IPS-18c (cell line): ENCODE measurements around the gene NLRP10.

Experiments used
- H3K4me3 ChIP-seq: 2 replicates; pipeline ENCODE4 v1.7.0; 2013; ENCODE audit warnings: low read depth, mild to moderate bottlenecking, low read length, moderate library complexity; ENCODE audit not compliant: insufficient read depth
- H3K9me3 ChIP-seq: one replicate; pipeline ENCODE4 v1.6.1; 2013; ENCODE audit warnings: mild to moderate bottlenecking, low read length, moderate library complexity; ENCODE audit not compliant: control insufficient read depth, insufficient read depth

NLRP10 gene

DNA sequence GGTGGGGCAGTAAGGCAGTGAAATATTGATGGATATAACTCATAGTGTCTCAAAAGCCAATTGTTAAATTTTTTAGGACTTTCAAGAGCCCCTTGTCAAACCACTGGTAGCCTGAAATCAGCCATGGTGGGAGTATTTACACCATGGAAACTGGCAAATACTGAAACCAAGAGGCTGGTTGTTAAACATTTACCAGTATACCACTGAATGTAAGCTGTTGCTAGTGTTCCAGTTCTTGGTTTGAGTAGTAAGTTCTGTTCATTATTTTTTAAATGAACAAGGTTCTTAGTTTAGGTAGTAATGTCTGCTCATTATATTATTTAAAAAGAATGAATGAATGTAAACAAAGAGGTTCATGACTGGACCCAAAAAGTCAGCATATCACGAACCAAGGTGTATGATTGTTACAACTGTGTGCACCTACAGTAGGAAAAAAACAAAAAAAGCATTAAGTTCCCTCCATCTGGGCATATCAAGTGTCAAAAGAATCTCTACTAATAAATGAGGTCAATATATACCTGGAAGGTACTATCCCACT is 17.4 kb upstream of the NLRP10 start:
- H3K9me3 ChIP-seq, result peaks cover 2% of the 10 kb centered on the region
- H3K4me3 ChIP-seq, result no peak overlapping the region

DNA sequence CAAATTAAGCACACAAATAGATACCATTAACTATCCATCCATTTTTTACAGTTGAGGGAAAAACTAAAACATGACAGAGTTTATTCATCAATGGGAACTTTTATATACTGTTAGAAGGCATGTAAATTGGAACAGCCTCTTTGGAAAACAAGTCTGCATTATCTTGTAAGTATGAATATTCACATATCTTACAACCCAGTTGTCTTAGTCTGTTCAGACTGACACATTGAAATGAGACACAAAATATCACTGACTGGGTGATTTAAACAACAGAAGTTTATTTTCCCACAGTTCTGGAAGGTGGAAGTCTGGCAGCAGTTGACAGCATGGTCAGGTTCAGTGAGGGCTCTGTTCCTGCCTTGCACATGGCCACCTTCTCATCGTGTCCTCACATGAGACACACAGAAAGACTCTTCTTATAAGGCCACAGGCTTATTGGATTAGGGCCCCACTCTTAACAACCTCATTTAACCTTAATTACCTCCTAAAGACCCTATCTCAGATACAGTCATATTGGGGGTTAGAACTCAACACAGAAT is 16.4 kb upstream of the NLRP10 start:
- peaks cover 2% of the 10 kb centered on the region for H3K9me3 ChIP-seq

DNA sequence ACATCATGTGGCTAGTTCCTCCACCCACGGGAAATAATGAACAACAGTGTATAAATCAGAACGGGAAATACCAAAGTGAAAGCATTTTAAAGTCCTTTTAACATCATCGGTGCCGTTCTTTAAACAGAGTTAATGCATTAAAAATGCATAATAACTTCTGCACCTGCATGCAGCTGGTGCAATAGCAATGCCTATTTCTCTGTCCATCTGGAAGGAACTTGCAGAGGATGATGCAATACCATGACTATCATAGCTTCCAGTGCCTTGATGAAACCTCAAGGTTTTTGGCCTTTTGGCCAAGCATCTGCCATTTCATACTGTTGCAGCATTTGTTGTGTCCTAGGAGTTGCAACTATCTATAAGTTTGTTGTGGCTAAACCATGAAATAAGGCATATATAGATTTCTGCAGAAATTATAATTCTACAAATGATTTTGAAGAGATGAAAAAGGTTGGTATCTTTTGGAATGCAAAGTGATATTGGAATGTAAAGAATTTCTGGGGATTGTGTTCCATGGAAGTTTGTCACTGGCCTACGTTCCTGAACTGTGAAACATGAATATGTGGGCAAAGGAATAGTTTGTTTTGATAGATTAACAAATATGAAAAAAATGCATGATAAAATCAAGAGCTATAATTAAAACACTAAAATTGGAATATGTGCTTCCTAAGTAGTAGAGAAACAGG is 12.1 kb upstream of the NLRP10 start:
- Histone ChIP-seq H3K9me3 (no peaks in the 10 kb centered on the region), H3K4me3 (no peak overlapping the region)

More for the DNA sequence above, 16.4 kb upstream of the NLRP10 start:
- H3K4me3 ChIP-seq, result no peak overlapping the region

DNA sequence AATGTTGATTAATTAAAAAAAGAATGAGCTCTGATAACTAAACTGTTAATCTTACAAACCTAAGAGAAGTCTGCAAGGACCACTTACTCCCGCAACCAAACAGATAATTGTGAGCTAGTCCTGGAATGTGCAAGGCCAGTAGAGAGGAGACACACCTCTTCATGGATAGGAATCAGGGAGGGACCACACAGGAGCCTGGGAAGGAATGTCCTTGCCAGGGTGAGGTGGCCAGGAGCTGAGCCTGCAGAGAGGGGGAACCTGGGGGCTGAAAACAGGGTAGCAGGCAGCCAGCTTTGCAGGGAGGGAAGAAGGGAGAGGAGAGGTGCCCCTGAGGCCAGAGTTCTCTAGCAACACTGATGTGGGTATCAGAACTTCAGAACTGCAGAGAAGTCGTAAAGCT is 9.4 kb upstream of the NLRP10 start:
- Histone ChIP-seq H3K9me3 (no peaks in the 10 kb centered on the region), H3K4me3 (no peak overlapping the region)

DNA sequence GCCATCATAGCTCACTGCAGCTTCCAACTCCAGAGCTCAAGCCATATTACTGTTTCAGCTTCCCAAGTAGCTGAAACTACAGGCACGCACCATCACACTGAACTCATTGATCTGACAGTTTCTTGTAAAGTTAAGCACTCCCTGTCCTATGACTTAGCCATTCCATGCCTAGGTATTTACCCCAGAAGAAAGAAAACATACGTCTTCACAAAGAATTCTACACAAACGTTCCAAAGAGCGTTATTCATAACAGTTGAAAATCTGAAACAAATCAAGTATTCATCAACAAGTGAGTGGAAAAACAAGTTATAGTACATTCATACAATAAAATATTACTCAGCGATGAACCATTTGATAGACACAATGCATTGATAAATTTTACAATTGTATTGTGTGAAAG is 7.8 kb upstream of the NLRP10 start:
- Histone ChIP-seq H3K4me3 (no peak overlapping the region), H3K9me3 (no peaks in the 10 kb centered on the region)

DNA sequence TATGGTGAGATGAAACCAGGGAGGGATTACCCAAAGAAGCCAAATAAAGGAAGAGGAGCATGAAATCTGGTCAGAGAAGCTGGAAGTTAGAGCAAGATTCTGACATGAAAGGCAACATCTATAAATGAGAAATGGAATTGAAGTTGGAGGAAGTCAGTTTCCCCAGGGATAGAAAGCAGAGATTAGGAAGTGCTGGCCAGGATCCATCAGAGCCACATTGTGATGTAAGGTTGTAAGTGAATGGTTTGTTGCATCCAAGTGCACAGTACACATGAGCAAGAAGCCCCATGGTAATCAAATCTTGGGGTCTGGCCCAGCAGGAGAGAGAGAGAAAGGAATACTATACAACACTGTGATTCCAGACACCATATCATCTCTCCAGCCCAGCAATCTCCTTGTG is 6.6 kb upstream of the NLRP10 start:
- Histone ChIP-seq H3K9me3 (no peaks in the 10 kb centered on the region), H3K4me3 (no peak overlapping the region)

DNA sequence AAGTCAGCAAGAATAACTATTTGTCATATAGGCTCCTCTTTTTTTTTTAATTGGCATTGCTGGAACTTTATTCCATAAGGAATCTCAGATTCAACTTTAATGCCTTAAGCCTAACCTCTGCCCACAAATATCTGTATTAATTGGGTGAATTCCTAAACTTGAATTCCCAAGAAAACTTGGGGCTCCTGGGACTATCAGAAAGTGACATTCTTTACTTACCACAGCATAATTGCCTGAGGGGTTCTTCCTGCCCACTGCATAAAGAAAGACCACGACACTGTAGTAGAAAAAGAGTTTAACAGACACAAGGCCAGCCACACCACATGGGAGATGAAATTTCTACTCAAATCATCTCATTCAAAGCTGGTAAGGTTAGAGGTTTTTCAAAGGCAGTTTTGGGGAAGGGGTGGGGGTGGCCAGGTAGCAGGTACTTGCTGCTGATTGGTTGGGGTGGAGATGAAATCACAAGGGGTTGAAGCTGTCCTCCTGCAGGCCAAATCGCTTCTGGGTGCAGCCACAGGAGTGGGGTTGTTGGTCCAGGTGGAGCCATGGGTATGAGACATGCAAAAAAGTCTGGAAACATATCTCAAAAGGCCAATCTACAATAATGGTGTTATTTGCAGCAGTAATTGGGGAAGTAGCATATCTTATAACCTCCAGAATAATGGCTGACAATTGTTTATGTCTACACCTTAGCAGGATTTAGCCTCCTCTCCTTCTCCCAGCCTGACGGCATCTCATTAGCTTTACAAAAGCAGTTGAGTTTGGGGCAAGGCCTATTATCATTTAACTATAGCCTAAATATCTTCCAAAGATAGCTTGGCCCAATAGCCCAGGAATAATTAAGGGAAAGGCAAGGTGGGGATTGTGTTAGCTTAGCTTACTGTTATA is 4.8 kb upstream of the NLRP10 start:
- Histone ChIP-seq H3K9me3 (no peaks in the 10 kb centered on the region), H3K4me3 (peak overlapping the region; percentile 24; the same call in 1 of the 2 replicates)

DNA sequence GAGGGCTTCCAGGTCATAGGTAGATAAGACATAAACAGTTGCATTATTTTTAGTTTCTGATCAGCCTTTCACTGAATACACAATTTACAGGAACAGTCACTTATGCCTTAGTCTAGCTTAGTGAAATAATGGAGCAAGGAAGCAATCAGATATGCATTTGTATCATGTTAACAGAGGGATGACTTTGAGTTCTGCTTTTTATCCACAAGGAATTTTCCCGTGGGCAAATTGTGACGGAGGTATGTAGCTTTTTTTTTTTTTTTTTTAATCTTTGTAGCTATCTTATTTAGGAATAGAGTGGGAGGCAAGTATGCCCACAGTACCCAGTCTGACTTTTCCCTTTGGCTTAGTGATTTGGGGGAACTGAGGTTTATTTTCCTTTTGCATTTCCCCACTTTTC is 3.4 kb upstream of the NLRP10 start:
- no peaks in the 10 kb centered on the region for H3K9me3 ChIP-seq
- no peak overlapping the region for H3K4me3 ChIP-seq

DNA sequence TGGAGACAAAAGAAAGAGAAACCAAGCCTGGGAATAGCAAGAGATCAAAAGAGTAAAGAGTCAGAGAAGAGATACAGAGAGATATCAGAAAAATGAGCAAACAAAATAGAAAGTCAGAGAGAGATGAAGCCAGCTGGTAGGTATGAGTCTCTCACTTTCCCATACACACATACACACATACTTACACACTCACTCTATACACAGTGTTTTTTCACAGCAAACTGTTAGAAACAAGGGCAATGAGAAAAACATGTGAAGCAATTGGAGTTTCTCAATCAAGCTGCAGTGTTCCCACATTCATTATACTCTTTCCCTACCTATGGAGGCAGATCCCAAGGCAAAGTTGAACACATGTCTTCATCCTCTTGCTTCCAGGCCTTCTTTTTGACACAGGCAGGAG is 2.6 kb upstream of the NLRP10 start:
- Histone ChIP-seq H3K9me3 (no peaks in the 10 kb centered on the region), H3K4me3 (no peak overlapping the region)

DNA sequence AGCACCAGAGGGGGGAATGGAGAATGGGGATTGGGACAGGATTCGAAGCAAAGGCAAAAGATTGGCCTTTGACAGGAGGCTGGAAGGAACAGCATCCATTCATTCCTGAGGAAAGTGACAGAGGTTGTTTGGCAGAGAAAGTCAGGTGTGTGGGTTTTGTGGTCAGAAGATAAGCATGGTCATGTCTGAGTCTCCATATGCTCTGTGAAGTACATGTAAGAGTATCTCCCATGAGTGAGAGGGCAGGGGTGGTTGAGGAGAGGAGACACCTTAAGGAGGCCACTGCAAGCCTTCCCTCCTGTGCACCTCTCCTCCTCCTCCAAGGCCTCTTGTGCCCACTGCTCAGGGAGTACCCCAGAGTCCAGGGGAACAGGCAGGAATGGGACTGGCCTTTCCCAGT is 1.9 kb upstream of the NLRP10 start:
- Histone ChIP-seq H3K9me3 (peaks cover 3% of the 10 kb centered on the region), H3K4me3 (no peak overlapping the region)

DNA sequence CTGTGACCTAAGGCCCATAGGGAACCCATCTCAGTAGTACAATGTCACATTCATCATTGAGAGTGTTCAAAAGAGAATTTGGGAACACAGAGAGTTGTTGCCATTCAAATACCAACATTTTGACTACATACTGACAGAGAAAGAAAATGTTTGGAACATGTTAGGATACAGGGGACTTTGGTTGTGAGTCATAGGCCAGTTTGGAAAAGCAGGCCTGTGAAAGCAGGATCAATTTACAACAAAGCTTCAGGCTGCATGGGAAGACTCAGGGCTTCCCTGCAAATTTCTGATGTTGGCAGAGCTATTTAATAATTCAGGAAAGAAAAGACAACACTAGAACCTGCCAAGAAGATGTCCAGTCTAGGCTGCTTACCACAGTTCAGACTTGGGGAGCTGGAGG is 374 bp downstream of the NLRP10 start:
- Histone ChIP-seq H3K9me3 (peaks cover 3% of the 10 kb centered on the region), H3K4me3 (no peak overlapping the region)

DNA sequence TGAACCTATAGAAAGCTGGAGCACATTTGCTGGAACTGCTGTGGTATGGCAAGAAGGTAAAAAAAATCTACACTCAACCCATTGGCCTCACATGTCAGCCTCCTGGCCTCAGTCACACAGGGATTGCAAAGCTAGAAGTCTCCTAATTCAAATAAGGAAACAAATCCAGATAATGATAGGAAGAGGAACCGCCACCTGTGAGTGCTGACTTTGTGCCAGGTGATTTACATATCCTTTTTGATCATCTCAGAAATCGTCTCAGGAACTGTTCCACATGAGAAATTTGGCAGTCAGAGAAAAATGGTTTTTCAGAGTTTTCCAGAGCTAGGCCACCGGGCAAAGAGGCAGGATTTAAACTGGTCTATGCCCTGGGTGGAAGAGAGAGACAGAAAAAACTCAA is 986 bp downstream of the NLRP10 start:
- Histone ChIP-seq H3K4me3 (no peak overlapping the region), H3K9me3 (peaks cover 3% of the 10 kb centered on the region)

DNA sequence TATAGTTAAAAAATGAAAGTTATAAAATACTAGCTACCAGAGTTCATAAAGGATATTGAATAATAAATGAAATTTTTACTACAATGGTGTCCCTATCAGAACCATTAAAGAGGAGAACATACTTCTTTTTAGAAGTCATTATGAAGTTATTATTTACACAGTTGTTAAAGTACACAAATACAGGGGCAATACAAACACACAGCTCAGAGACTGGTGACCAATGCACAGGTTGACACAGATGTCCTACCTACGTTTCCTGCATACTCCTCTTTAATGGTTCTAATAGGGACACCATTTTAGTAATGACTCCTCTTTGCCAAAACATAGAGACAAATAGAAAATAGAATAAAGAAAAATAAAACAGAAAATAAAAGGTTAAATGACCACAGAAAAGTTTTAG is 10.1 kb downstream of the NLRP10 start:
- no peak overlapping the region for H3K4me3 ChIP-seq
- no peaks in the 10 kb centered on the region for H3K9me3 ChIP-seq

DNA sequence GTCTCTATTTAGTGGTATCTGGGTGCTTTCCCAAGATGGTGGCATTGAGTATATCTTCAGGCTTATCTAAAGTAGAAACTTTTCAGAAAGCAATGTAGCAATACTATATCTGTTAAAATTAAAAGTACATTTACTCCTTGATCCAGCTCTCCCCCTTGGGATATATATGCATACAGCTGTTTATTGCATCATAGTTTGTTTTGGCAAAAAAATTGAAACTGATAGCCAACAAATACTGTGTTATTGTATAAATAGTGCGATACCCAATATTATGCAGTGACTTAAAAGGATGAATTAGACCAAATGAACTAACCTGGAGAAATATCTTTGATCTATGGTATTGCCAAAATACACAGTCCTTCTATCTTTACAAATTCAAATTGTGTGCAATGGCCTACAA is 15.3 kb downstream of the NLRP10 start:
- Histone ChIP-seq H3K4me3 (no peak overlapping the region), H3K9me3 (no peaks in the 10 kb centered on the region)

DNA sequence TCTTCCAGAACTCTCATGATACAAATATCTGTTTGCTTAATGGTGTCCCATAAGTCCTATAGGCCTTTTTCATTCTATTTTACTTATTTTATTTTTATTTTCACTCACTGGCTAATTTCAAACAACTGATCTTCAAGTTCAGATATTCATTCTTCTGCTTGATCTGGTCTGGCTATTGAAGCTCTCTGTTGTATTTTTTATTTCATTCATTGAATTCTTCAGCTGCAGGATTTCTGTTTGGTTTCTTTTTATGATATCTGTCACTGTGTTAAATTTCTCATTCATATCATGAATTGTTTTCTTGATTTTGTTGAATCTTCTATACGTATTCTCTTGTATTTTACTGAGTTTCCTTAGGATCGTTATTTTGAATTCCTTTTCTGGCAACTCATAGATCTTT is 21.1 kb downstream of the NLRP10 start:
- Histone ChIP-seq H3K9me3 (no peaks in the 10 kb centered on the region), H3K4me3 (no peak overlapping the region)

DNA sequence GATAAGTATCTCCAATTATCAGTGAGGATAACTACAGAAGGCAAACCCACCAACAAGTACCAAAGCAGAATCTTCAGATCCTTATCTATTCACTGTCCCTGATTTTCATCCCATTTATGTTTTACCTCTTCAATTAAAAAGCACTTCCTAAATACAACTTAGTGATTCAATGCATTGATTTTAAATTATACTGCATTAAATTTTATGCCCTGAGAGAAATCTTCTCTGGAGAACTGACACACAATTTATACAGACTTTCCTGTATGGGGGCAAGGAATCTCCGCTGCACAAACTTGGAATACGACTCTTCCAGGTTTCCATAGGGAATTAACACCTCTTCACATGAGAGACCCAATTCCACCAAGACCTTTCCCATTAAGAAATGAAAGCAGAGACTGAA is 23.6 kb downstream of the NLRP10 start, which contains the start of gene OR10A3:
OR10A3 (minus strand) TSS at position 101 of the 400 bp plus-strand sequence. CDS start 2,188 bp downstream, outside the sequence.
- H3K9me3 ChIP-seq, result no peaks in the 10 kb centered on the region
- no peak within 1 kb of the TSS for H3K4me3 ChIP-seq

DNA sequence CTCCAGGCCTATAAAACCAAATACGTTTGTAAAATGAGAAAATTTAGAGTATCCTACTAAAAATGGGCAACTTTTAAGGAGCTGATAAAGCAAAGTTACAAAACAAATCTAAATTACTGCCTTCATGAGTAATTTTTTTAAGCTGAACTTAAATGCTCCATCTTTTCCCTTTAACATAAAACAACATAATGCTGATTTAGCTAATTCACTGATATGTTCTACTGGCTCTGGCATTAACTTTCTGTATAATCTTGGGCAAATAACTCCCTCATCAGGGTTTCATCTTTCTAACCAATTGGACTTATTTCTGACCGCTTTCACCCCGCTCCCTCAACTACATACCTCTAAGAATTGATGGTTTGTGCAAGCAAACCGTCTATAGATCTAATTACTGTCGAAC is 24.1 kb downstream of the NLRP10 start:
- Histone ChIP-seq H3K4me3 (no peak overlapping the region), H3K9me3 (no peaks in the 10 kb centered on the region)

DNA sequence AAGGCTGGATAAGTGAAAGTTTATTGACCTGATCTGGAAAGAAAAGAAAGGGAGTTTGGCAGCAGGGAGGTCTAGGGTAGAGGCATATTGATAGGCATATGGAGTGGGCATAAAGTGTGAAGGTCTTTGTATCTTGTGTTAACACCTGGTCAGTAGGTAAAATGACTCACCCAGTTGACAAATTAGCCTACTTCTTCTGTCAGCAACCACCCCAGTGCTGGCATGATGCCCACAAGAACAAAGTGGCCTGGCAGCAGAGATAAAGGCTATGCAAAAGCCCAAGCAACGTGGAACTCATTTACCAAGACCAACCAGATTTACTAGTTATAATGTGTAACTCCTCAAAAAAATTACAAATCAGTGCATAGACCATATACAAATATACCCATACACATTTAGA is 28.6 kb downstream of the NLRP10 start:
- Histone ChIP-seq H3K9me3 (no peaks in the 10 kb centered on the region), H3K4me3 (no peak overlapping the region)
